ENCODE data around the gene NPAS1. TPM values are rescaled to one million over a fixed set of nuclear protein-coding genes. Genes with fewer than 3 reads are reported as not detected.

Gene NPAS1
- total RNA-seq, 2 experiments from 2014 or later, result 1.1 to 2.1 TPM

GRCh38 chr19:47093841-47094240 lies 74.2 kb downstream of the NPAS1 start:
- no peak overlapping the region for H3K4me3 ChIP-seq (ENCODE audit: low read length)

GRCh38 chr19:47094557-47095475 lies 75.2 kb downstream of the NPAS1 start:
- H3K4me3 Mint-ChIP-seq, result no peak overlapping the region
- Histone ChIP-seq H3K27ac (ENCODE audit: low read depth in 1 of 2, low read length in 2 of 2) (peak overlapping the region; percentile 70 to 90), H3K27me3 (ENCODE audit: control insufficient read depth in 1 of 2, insufficient read depth in 2 of 2, low read length in 2 of 2) (no peaks in the 10 kb centered on the region), H3K4me1 (ENCODE audit: insufficient read depth, low read length) (peaks cover 49% of the 10 kb centered on the region), H3K36me3 (ENCODE audit: insufficient read depth, low read length) (peaks cover 64% of the 10 kb centered on the region), H3K9me3 (ENCODE audit: control insufficient read depth in 1 of 2, insufficient read depth in 1 of 2, low read length in 2 of 2) (no peaks in the 10 kb centered on the region), H3K4me3 (ENCODE audit: low read length) (peak overlapping the region; percentile 23)
- peak overlapping the region; percentile 83 for H3K27ac Mint-ChIP-seq
- H3K9me3 Mint-ChIP-seq, result no peaks in the 10 kb centered on the region
- intact Hi-C loops (cut with DNase I, micrococcal nuclease), result loop anchor here in 1 of 2 experiments (2.0 kb wide), 1 partner anchor 16 kb away; no protein-coding TSS in a partner anchor
- ChIA-PET POLR2A (interaction anchor here (1.0 to 7.6 kb wide), 2 partner anchors 15 to 16 kb away, joined by 5 to 124 read pairs; partner anchors contain the start of gene ZC3H4), CTCF (interaction anchor here (1.3 kb wide), 1 partner anchor 15 kb away, joined by 4 read pairs; no protein-coding TSS in a partner anchor)
- no peak for TF ChIP-seq CTCF (IDR thresholded peaks at IDR 0.05)
- H3K27me3 Mint-ChIP-seq, result no peaks in the 10 kb centered on the region
- peaks cover 41% of the 10 kb centered on the region for H3K4me1 Mint-ChIP-seq (ENCODE audit: low read depth)
- peaks cover 62% of the 10 kb centered on the region for H3K36me3 Mint-ChIP-seq (ENCODE audit: low read depth)
- peak in 10 of 14 experiments; percentile 7 to 73 (median 30) for DNase-seq
- ATAC-seq (ENCODE audit: poor library complexity), result peak; percentile 73

More at GRCh38 chr19:47093841-47094240, 74.2 kb downstream of the NPAS1 start:
- H3K36me3 Mint-ChIP-seq (ENCODE audit: low read depth), result peaks cover 70% of the 10 kb centered on the region
- H3K27me3 ChIP-seq (ENCODE audit: control insufficient read depth in 1 of 2, insufficient read depth in 2 of 2, low read length in 2 of 2), result no peaks in the 10 kb centered on the region
- DNase-seq (no peak), ATAC-seq (ENCODE audit: poor library complexity) (no peak)
- intact Hi-C loops (cut with DNase I, micrococcal nuclease), result loop anchor here (2.0 kb wide), 1 partner anchor 17 kb away; no protein-coding TSS in a partner anchor
- no peak for TF ChIP-seq CTCF (IDR thresholded peaks at IDR 0.05)
- peak overlapping the region in 1 of 2 donors; percentile 90 for H3K27ac ChIP-seq (ENCODE audit: low read depth in 1 of 2, low read length in 2 of 2)
- no peak overlapping the region for H3K4me3 Mint-ChIP-seq
- H3K9me3 Mint-ChIP-seq, result no peaks in the 10 kb centered on the region
- peaks cover 45% of the 10 kb centered on the region for H3K4me1 ChIP-seq (ENCODE audit: insufficient read depth, low read length)
- POLR2A ChIA-PET, result interaction anchor here (7.6 kb wide), 1 partner anchor 17 kb away, joined by 124 read pairs; the partner anchor contains the start of gene ZC3H4
- peak overlapping the region; percentile 83 for H3K27ac Mint-ChIP-seq
- peaks cover 69% of the 10 kb centered on the region for H3K36me3 ChIP-seq (ENCODE audit: insufficient read depth, low read length)
- H3K4me1 Mint-ChIP-seq (ENCODE audit: low read depth), result peaks cover 39% of the 10 kb centered on the region
- no peaks in the 10 kb centered on the region for H3K27me3 Mint-ChIP-seq
- H3K9me3 ChIP-seq (ENCODE audit: control insufficient read depth in 1 of 2, insufficient read depth in 1 of 2, low read length in 2 of 2), result no peaks in the 10 kb centered on the region
- CTCF ChIA-PET, result interaction anchor here (0.7 to 1.3 kb wide), 3 partner anchors 14 to 32 kb away, joined by 3 to 4 read pairs (median 4); no protein-coding TSS in a partner anchor

Other genes with a start within 250 kb of the NPAS1 start
- 1 to 10 TPM; 7.1 TPM for gene SLC1A5, start 231.2 kb upstream of the NPAS1 start, total RNA-seq
- gene AP2S1, start 169.0 kb upstream of the NPAS1 start, total RNA-seq, result 10 to 100 TPM; 24.5 to 26.9 TPM
- 10 to 100 TPM; 15.7 to 16.1 TPM for gene ARHGAP35, start 158.8 kb upstream of the NPAS1 start, total RNA-seq
- 10 to 100 TPM; 18.0 to 18.1 TPM for gene TMEM160, start 28.8 kb downstream of the NPAS1 start, total RNA-seq
- 10 to 100 TPM; 39.4 to 43.7 TPM for gene ZC3H4, start 93.9 kb downstream of the NPAS1 start, total RNA-seq
- 10 to 100 TPM; 29.6 to 30.9 TPM for gene SAE1, start 111.0 kb downstream of the NPAS1 start, total RNA-seq
- 10 to 100 TPM; 39.8 to 42.1 TPM for gene BBC3, start 211.4 kb downstream of the NPAS1 start, total RNA-seq
- 10 to 100 TPM; 68.5 to 74.3 TPM for gene CCDC9, start 236.7 kb downstream of the NPAS1 start, total RNA-seq

Data from CD4-positive, alpha-beta T cell (primary cell).